Endometrial microvascular endothelial cells (primary cell): ENCODE measurements around the gene FA2H. TPM values are rescaled to one million over a fixed set of nuclear protein-coding genes. Genes with fewer than 3 reads are reported as not detected.
"Not testable (repeated sequence)": the region's sequence is repeated elsewhere in the genome, so short reads cannot be mapped to it uniquely, and the experiment has no call there.

ENCODE experiments used
- in situ Hi-C: cut with HindIII; loops from 2 replicates; pipeline ENCODE4 v1.10.0; 2017; ENCODE audit warnings: low sequenced_read_pairs, low pct_unique_long_range_greater_than_20kb; ENCODE audit errors: inconsistent ontology term
- total RNA-seq: library from RNA; depleted of rRNA; stranded (reverse); fragments of >200 nt; gene quantifications from one replicate; pipeline ENCODE4 v1.2.3, GENCODE V29; 2015; ENCODE audit errors: inconsistent ontology term

FA2H gene, protein sequence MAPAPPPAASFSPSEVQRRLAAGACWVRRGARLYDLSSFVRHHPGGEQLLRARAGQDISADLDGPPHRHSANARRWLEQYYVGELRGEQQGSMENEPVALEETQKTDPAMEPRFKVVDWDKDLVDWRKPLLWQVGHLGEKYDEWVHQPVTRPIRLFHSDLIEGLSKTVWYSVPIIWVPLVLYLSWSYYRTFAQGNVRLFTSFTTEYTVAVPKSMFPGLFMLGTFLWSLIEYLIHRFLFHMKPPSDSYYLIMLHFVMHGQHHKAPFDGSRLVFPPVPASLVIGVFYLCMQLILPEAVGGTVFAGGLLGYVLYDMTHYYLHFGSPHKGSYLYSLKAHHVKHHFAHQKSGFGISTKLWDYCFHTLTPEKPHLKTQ
- not detected for total RNA-seq

- in situ Hi-C loops, result no loop called here
Measured at GRCh38 chr16:74774223-74775139, at the start of gene FA2H. Gene FA2H, minus strand, starts transcription at chr16:74774820. Its CDS starts 65 bp downstream, at chr16:74774755.

DNA sequence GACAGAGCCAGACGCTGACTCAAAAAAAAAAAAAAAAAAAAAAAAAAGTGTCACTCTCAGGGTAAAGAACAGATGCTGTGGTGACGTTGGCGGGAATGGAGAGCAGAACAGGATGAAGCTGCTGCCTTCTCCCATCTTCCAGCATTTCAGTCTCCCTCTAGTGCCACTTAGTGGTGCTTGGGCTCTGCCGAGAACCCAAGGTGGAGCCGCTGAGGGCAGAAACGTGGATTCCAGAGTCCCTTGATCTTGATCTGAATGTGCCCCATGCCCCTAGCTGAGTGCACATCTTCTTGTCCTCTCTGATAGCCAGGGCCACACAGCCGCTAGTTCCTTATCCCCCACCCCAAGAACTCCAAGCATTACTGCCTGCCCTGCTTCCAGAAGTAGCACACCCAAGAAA is 43.2 kb upstream of the FA2H start:
- in situ Hi-C loops, result no loop called here

GRCh38 chr16:74813109-74813641 is 38.6 kb upstream of the FA2H start:
- in situ Hi-C loops, result no loop called here

GRCh38 chr16:74811911-74812310 is 37.3 kb upstream of the FA2H start:
- in situ Hi-C loops, result no loop called here

GRCh38 chr16:74811216-74811615 is 36.6 kb upstream of the FA2H start:
- in situ Hi-C loops, result not testable (repeated sequence)

GRCh38 chr16:74807052-74807646 is 32.5 kb upstream of the FA2H start:
- in situ Hi-C loops, result no loop called here

GRCh38 chr16:74800216-74800871 is 25.7 kb upstream of the FA2H start:
- in situ Hi-C loops, result no loop called here

DNA sequence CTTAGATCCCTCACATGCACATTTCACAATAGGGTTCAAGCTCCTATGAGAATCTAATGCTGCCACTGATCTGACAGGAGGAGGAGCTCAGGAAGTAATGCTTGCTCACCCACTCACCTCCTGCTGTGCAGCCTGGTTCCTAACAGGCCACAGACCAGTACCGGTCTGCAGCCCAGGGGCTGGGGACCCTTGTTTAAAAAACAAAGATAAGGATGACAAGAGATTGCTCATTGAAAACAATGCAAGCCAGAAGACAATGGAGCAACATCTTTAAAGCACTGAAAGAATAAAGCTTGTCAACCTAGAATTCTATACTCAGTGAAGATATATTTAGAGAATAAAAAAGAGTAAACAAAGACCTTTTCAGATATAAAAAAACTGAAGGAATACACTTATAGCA is 22.8 kb upstream of the FA2H start:
- in situ Hi-C loops, result no loop called here

GRCh38 chr16:74795104-74795503 is 20.5 kb upstream of the FA2H start:
- in situ Hi-C loops, result no loop called here

DNA sequence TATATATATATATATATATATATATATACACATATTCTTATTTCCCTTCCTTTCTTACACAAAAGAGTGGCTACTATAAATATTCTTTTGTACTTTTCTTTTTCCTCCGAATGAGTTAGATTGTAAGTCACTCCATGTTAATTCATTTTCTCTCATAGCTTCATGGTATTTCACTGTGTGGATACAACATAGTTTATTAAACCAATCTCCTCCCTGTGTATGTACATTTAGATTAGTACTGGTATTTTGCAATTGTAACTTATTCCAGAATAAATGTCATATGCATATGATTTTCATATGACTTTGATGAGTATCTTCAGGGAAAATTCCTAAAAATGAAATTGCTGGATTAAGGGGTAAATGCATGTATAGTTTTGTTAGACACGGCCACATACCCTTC is 20.0 kb upstream of the FA2H start:
- in situ Hi-C loops, result no loop called here

DNA sequence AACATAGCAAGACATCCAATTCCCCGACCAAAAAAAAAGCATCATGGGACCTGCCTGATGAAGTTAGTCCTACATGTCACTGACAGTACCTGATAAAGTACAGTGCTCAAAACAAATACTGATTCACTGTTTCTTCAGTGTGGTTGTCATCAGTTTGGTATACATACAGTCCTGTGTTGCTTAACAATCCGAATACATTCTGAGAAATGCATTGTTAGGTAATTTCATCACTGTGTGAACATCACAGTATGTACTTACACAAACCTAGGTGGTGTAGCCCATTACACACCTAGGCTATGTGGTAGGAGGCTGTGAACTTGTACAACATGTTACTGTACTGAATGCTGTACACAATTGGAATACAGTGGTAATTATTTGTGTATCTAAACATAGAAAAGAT is 19.0 kb upstream of the FA2H start:
- in situ Hi-C loops, result no loop called here

GRCh38 chr16:74792225-74792624 is 17.6 kb upstream of the FA2H start:
- in situ Hi-C loops, result no loop called here

- in situ Hi-C loops, result not testable (repeated sequence)
Measured at GRCh38 chr16:74791749-74792148, 17.1 kb upstream of the FA2H start.

DNA sequence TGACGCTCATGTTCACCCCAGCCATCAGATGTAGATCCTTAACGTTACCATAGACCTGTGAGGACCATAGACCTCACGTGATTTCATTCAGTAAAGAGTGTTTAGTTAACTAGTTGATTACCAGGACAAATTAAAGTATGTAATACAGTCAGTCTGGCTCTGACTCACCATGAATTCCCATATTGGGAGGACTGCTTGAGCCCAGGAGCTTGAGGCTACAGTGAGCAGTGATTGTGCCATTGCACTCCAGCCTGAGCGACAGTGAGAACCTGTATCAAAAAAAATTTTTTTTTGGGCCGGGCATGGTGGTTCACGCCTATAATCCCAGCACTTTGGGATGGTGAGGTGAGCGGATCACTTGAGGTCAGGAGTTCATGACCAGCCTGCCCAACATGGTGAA is 13.5 kb upstream of the FA2H start:
- in situ Hi-C loops, result no loop called here

DNA sequence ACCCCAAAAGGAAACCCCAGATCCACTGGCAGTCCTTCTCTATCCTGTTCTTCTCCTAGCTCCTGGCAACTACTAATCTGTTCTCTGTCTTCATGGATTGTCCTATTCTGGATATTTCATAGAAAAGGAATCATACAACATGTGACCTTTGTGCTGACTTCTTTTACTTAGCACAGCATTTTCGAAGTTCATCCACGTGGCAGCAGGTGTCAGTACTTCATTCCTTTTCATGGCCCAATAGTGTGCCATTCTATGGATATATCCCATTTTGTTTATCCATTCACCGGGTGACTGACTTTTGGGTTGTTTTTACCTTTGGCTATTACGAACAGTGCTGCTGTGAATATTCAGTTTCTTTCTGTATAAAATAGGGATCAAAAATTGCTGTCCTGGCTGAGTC is 10.4 kb upstream of the FA2H start:
- in situ Hi-C loops, result no loop called here

GRCh38 chr16:74778646-74779045 is 4.0 kb upstream of the FA2H start:
- in situ Hi-C loops, result no loop called here

GRCh38 chr16:74776926-74777325 is 2.3 kb upstream of the FA2H start:
- in situ Hi-C loops, result no loop called here

GRCh38 chr16:74775255-74775654 is 635 bp upstream of the FA2H start:
- in situ Hi-C loops, result no loop called here
